ENCODE data around the gene ULK1.

- no peak for TF ChIP-seq ZBTB21 (CRISPR knock-in tag; IDR thresholded peaks at IDR 0.05; ENCODE audit: borderline replicate concordance)
- TF ChIP-seq GABPB1 (CRISPR knock-in tag; IDR thresholded peaks at IDR 0.05) = no peak
These were observed 7.3 kb downstream of the ULK1 start for GRCh38 chr12:131901431-131902331.
